HepG2 (cell line): Measurements from ENCODE around the gene KCNA3. TPM values are rescaled to one million over a fixed set of nuclear protein-coding genes. Genes with fewer than 3 reads are reported as not detected.

Experiments
- ATAC-seq: fragments of 200-7000 bp; cut with Tn5 transposase; 3 replicates; pipeline ENCODE4 v1.9.1; 2020; ENCODE audit warnings: mild to moderate bottlenecking, moderate library complexity
- BruUV-seq: library from RNA; stranded (reverse); fragments of 400-500 nt; replicated peaks from 2 replicates; lab custom pipeline; 2021; lab: Mats Ljungman, UMichigan
- CTCF ChIA-PET: fragments of 300-600 bp; formaldehyde crosslinking; extraction: SDS; loops from one replicate; lab custom pipeline; 2021; ENCODE audit warnings: low total read pairs, inconsistent platforms, low intra/inter-chr PET ratio; lab: Yijun Ruan, JAX
- POLR2A ChIA-PET: fragments of 350-600 bp; sonication (Branson Sonifier 250); formaldehyde crosslinking; loops from one replicate; lab custom pipeline; 2020; ENCODE audit warnings: antibody characterized with exemption, inconsistent platforms; lab: Yijun Ruan, JAX
- DNase-seq: peaks from one replicate; pipeline ENCODE4 v3.0.0-alpha.2; 2015; ENCODE audit warnings: low spot score
- FAIRE-seq: peaks from 3 replicates; lab custom pipeline; 2011; peaks lifted over from hg19 to GRCh38; lab: Jason Lieb, UNC
- H2AFZ ChIP-seq: one replicate; pipeline ENCODE4 v1.6.1; 2011; ENCODE audit warnings: low read length, inconsistent platforms
- H3K27ac ChIP-seq: fragments of 300-600 bp; 3 replicates; pipeline ENCODE4 v1.8.0; 2011; ENCODE audit warnings: mixed run types, mild to moderate bottlenecking, mixed read lengths, low read length, inconsistent platforms; ENCODE audit not compliant: insufficient read depth; ENCODE audit errors: extremely low read length
- H3K27me3 ChIP-seq, 2 experiments: fragments of 200-600 bp in 1 of 2; 2 replicates in 1 of 2; 3 replicates in 1 of 2; pipeline versions ENCODE4 v1.6.0 to v1.8.0; 2011; ENCODE audit warnings: low read length in 2 of 2, mild to moderate bottlenecking in 2 of 2, moderate library complexity in 2 of 2, inconsistent platforms in 1 of 2; ENCODE audit not compliant: insufficient read depth in 2 of 2, control insufficient read depth in 1 of 2
- H3K36me3 ChIP-seq, 2 experiments: fragments of 200-600 bp in 1 of 2; replicated peaks in 1 of 2; 2 replicates in 1 of 2; 3 replicates in 1 of 2; pipeline versions ENCODE4 v1.5.1 to v1.8.0; 2011; ENCODE audit warnings: low read length in 2 of 2, inconsistent platforms in 1 of 2; ENCODE audit not compliant: insufficient read depth in 2 of 2, control insufficient read depth in 1 of 2
- H3K4me1 ChIP-seq: 2 replicates; pipeline ENCODE4 v1.5.1; 2012; ENCODE audit warnings: low read length, inconsistent platforms; ENCODE audit not compliant: insufficient read depth
- H3K4me2 ChIP-seq: 2 replicates; pipeline ENCODE4 v1.6.0; 2011; ENCODE audit warnings: low read depth, low read length, inconsistent platforms
- H3K4me3 ChIP-seq, 3 experiments: fragments of 200-600 bp in 1 of 3; sonication (generic), shearing (Covaris generic) in 1 of 3; replicated peaks in 1 of 3; 2 replicates each; pipeline ENCODE4 v1.5.1; 2011 to 2016; ENCODE audit warnings: low read length in 3 of 3, inconsistent platforms in 2 of 3, low read depth in 2 of 3, mild to moderate bottlenecking in 2 of 3, control low read depth in 1 of 3, mixed read lengths in 1 of 3; ENCODE audit not compliant: insufficient read depth in 1 of 3
- H3K79me2 ChIP-seq: one replicate; pipeline ENCODE4 v1.6.1; 2011; ENCODE audit warnings: low read length, inconsistent platforms; ENCODE audit not compliant: insufficient read depth
- H3K9ac ChIP-seq: 2 replicates; pipeline ENCODE4 v1.6.0; 2011; ENCODE audit warnings: mild to moderate bottlenecking, low read depth, low read length, inconsistent platforms; ENCODE audit not compliant: insufficient read depth
- H3K9me3 ChIP-seq: 2 replicates; pipeline ENCODE4 v1.5.1; 2012; ENCODE audit warnings: mild to moderate bottlenecking, low read length
- H4K20me1 ChIP-seq: 2 replicates; pipeline ENCODE4 v1.6.0; 2011; ENCODE audit warnings: inconsistent platforms, mild to moderate bottlenecking, low read length, moderate library complexity; ENCODE audit not compliant: insufficient read depth
- ATF4 ChIP-seq, 2 experiments: fragments of 450-650 bp in 1 of 2; sonication (generic) in 1 of 2; formaldehyde crosslinking; IDR thresholded peaks; 2 replicates each; pipeline versions ENCODE4 v1.5.0 to v1.8.0; 2020 to 2022; ENCODE audit warnings: mild to moderate bottlenecking in 1 of 2, missing genetic modification reagents in 1 of 2
- DMAP1 ChIP-seq: IDR thresholded peaks from 2 replicates; pipeline ENCODE4 v1.6.1; 2016
- FOXO4 ChIP-seq: sonication (generic); formaldehyde crosslinking; conservative IDR thresholded peaks from 2 replicates; pipeline ENCODE4 v1.8.1; 2023; ENCODE audit warnings: missing genetic modification reagents
- GABPB1 ChIP-seq: IDR thresholded peaks from 2 replicates; pipeline ENCODE4 v1.6.1; 2016; ENCODE audit warnings: mild to moderate bottlenecking, missing genetic modification reagents, moderate library complexity, missing compliant biosample characterization
- NR2F6 ChIP-seq, 2 experiments: IDR thresholded peaks; 2 replicates each; pipeline ENCODE4 v1.6.1; 2016; ENCODE audit warnings: antibody characterized with exemption in 1 of 2, mild to moderate bottlenecking in 1 of 2
- NRL ChIP-seq: sonication (generic); formaldehyde crosslinking; IDR thresholded peaks from 2 replicates; pipeline ENCODE4 v1.5.0; 2020; ENCODE audit warnings: missing genetic modification reagents, mild to moderate bottlenecking, moderate library complexity, borderline replicate concordance
- RAD21 ChIP-seq: fragments of 450-650 bp; formaldehyde crosslinking; IDR thresholded peaks from 2 replicates; pipeline ENCODE4 v1.5.0; 2020; ENCODE audit warnings: mild to moderate bottlenecking
- SMC3 ChIP-seq: IDR thresholded peaks from 2 replicates; pipeline ENCODE4 v1.6.1; 2011; ENCODE audit warnings: low read length, improper control_type of control experiment
- ZBTB44 ChIP-seq: sonication (generic); formaldehyde crosslinking; IDR thresholded peaks from 2 replicates; pipeline ENCODE4 v1.4.0; 2020; ENCODE audit warnings: missing genetic modification reagents
- ZNF232 ChIP-seq: sonication (generic); formaldehyde crosslinking; IDR thresholded peaks from 2 replicates; pipeline ENCODE4 v1.4.0; 2020; ENCODE audit warnings: missing genetic modification reagents, borderline replicate concordance
- ZNF296 ChIP-seq: sonication (generic); formaldehyde crosslinking; conservative IDR thresholded peaks from 2 replicates; pipeline ENCODE4 v1.5.0; 2020; ENCODE audit warnings: mild to moderate bottlenecking, missing genetic modification reagents
- ZNF317 ChIP-seq: sonication (generic); formaldehyde crosslinking; IDR thresholded peaks from 2 replicates; pipeline ENCODE4 v1.5.0; 2020; ENCODE audit warnings: mild to moderate bottlenecking, missing genetic modification reagents
- ZNF704 ChIP-seq: sonication (generic); formaldehyde crosslinking; IDR thresholded peaks from 2 replicates; pipeline ENCODE4 v1.8.1; 2023; ENCODE audit warnings: mild to moderate bottlenecking, inconsistent platforms, moderate library complexity, missing genetic modification reagents, borderline replicate concordance
- ZNF782 ChIP-seq: sonication (generic); formaldehyde crosslinking; IDR thresholded peaks from 2 replicates; pipeline ENCODE4 v1.4.0; 2020; ENCODE audit warnings: missing genetic modification reagents, mild to moderate bottlenecking, borderline replicate concordance
- ZSCAN12 ChIP-seq: sonication (generic); formaldehyde crosslinking; IDR thresholded peaks from 2 replicates; pipeline ENCODE4 v1.9.0; 2021; ENCODE audit warnings: mild to moderate bottlenecking, missing genetic modification reagents
- WGBS: methylation state at CpG from one replicate; pipeline ENCODE4 v1.1.6; 2017; ENCODE audit warnings: low lambda C conversion rate; 5-methylcytosine and 5-hydroxymethylcytosine counted together
- in situ Hi-C: cut with HindIII; loops from 2 replicates; pipeline ENCODE4 v1.10.0; 2017; ENCODE audit warnings: low pct_unique_long_range_greater_than_20kb; ENCODE audit not compliant: extremely low pct_ligation_motif_present
- intact Hi-C: fragments of 100-400 bp; cut with micrococcal nuclease; formaldehyde crosslinking; loops from one replicate; pipeline ENCODE4 v1.10.0; 2022; ENCODE audit not compliant: unreplicated experiment
- polyA plus RNA-seq, 8 experiments: library from polyadenylated mRNA; depleted of rRNA in 3 of 8; stranded (reverse) in 7 of 8; unstranded in 1 of 8; fragments of >200 nt; fragmentation: Illumina TruSeq in 4 of 8; extraction: Trizol in 4 of 8; gene quantifications; 2 replicates each; pipeline versions ENCODE4 v1.2.1 to v1.2.3, GENCODE V29; 2011 to 2016; ENCODE audit warnings: low read depth in 4 of 8, missing spikeins in 1 of 8, mixed read lengths in 1 of 8; ENCODE audit not compliant: insufficient read depth in 1 of 8
- total RNA-seq, 5 experiments: library from RNA; depleted of rRNA; stranded (reverse); fragments of >200 nt; fragmentation: Illumina TruSeq; extraction: Trizol; gene quantifications; 2 replicates each; pipeline ENCODE4 v1.2.3, GENCODE V29; 2016; ENCODE audit warnings: low read depth in 1 of 5

Gene KCNA3
- total and polyA plus RNA-seq, 2 of the 13 experiments (the other 11 are each of a cell fraction or from before 2014, with no cell fraction given) = not detected

GRCh38 chr1:110689868-110690267 lies 15.1 kb upstream of the KCNA3 start:
- no peak for DNase-seq
- Histone ChIP-seq H3K36me3 (no peaks in the 10 kb centered on the region), H3K27ac (no peak overlapping the region), H3K4me3 (no peak overlapping the region), H3K4me2 (no peak overlapping the region), H2AFZ (no peak overlapping the region), H3K9ac (no peak overlapping the region), H3K4me1 (no peaks in the 10 kb centered on the region), H3K9me3 (no peaks in the 10 kb centered on the region), H3K27me3 (no peaks in the 10 kb centered on the region; a peak in 1 of 5 replicates), H4K20me1 (no peaks in the 10 kb centered on the region), H3K79me2 (no peaks in the 10 kb centered on the region)
- ChIA-PET POLR2A (no interaction called here), CTCF (no interaction called here)
- in situ Hi-C loops (no loop called here), intact Hi-C loops (no loop called here)
- TF ChIP-seq ZSCAN12 (CRISPR knock-in tag) (no peak), FOXO4 (CRISPR knock-in tag) (no peak)
- no peak for FAIRE-seq
- BruUV-seq = no TSS peak
- ATAC-seq = no peak

- ATAC-seq = no peak
- no peak for TF ChIP-seq ZNF232 (CRISPR knock-in tag)
- no peak for TF ChIP-seq GABPB1
- no peak for TF ChIP-seq RAD21 (CRISPR knock-in tag)
- no peak for TF ChIP-seq ZNF317 (CRISPR knock-in tag)
- TF ChIP-seq ZNF704 (CRISPR knock-in tag) = no peak
- no peak for TF ChIP-seq SMC3
- no peak for TF ChIP-seq NRL (CRISPR knock-in tag)
- TF ChIP-seq ZBTB44 (CRISPR knock-in tag) = no peak
- no peak for TF ChIP-seq ATF4 (CRISPR knock-in tag; IDR thresholded peaks at IDR 0.05)
- TF ChIP-seq ZNF782 (CRISPR knock-in tag) = no peak
- TF ChIP-seq DMAP1 (CRISPR knock-in tag) = no peak
- TF ChIP-seq NR2F6 (IDR thresholded peaks at IDR 0.05) = no peak
- TF ChIP-seq NR2F6 (CRISPR knock-in tag; IDR thresholded peaks at IDR 0.05) = no peak
- no peak for TF ChIP-seq ZNF296
Measured at GRCh38 chr1:110688514-110688913, 13.8 kb upstream of the KCNA3 start.

More at GRCh38 chr1:110688514-110688913, 13.8 kb upstream of the KCNA3 start:
- H3K36me3 ChIP-seq = no peaks in the 10 kb centered on the region
- in situ Hi-C loops (no loop called here), intact Hi-C loops (no loop called here)
- no peaks in the 10 kb centered on the region for H3K9me3 ChIP-seq
- ChIA-PET CTCF (no interaction called here), POLR2A (no interaction called here)
- no peak overlapping the region for H3K9ac ChIP-seq
- H3K79me2 ChIP-seq = no peaks in the 10 kb centered on the region
- 0% methylated on average over 3 of the region's 3 CpGs for WGBS
- BruUV-seq = no TSS peak
- no peaks in the 10 kb centered on the region for H3K4me1 ChIP-seq
- H3K27me3 ChIP-seq = no peaks in the 10 kb centered on the region
- no peak overlapping the region for H3K4me2 ChIP-seq
- FAIRE-seq (no peak), DNase-seq (no peak)
- no peak overlapping the region for H2AFZ ChIP-seq
- no peak overlapping the region for H3K4me3 ChIP-seq
- H3K27ac ChIP-seq = no peak overlapping the region
- H4K20me1 ChIP-seq = no peaks in the 10 kb centered on the region
